Measurements from ENCODE around the gene KRTAP10-7.
"Not testable (repeated sequence)": the region's sequence is repeated elsewhere in the genome, so short reads cannot be mapped to it uniquely, and the experiment has no call there.

The KRTAP10-7 gene

DNA sequence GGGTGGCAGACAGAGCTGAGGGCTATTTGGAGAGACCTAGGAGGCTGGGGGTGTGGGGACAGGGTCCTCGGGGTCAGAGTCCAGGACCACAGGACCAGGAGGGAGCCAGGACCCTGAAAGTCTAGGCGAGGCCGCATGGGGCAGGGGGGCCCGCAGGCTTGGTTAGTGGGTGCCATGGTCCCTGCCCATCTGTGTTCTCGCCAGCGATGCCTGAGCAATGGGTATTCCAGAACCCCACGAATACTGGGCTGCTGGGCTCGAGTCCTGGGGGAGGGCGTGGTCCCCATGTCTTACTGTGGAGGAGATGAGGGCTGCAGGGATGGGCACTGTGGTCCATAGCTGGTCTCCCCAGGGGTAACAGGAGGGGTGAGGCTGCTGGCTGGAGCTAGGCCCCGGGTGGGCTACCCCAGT, 10.1 kb upstream of the KRTAP10-7 start:
- no peak overlapping the region for H3K4me2 ChIP-seq (ENCODE audit: low read depth, low read length, poor library complexity, severe bottlenecking)
- TF ChIP-seq, protein P1, sequence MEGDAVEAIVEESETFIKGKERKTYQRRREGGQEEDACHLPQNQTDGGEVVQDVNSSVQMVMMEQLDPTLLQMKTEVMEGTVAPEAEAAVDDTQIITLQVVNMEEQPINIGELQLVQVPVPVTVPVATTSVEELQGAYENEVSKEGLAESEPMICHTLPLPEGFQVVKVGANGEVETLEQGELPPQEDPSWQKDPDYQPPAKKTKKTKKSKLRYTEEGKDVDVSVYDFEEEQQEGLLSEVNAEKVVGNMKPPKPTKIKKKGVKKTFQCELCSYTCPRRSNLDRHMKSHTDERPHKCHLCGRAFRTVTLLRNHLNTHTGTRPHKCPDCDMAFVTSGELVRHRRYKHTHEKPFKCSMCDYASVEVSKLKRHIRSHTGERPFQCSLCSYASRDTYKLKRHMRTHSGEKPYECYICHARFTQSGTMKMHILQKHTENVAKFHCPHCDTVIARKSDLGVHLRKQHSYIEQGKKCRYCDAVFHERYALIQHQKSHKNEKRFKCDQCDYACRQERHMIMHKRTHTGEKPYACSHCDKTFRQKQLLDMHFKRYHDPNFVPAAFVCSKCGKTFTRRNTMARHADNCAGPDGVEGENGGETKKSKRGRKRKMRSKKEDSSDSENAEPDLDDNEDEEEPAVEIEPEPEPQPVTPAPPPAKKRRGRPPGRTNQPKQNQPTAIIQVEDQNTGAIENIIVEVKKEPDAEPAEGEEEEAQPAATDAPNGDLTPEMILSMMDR (IDR thresholded peaks at IDR 0.05; ENCODE audit: insufficient read depth, low read length, poor library complexity, severe bottlenecking) = no peak
- TF ChIP-seq EZH2phosphoT487 (conservative IDR thresholded peaks at IDR 0.05; ENCODE audit: low read length) = no peak
- no peak overlapping the region for H2AFZ ChIP-seq (ENCODE audit: low read depth, low read length, severe bottlenecking)
- H3K9me3 ChIP-seq (ENCODE audit: insufficient read depth, low read length) = no peaks in the 10 kb centered on the region
- H3F3A ChIP-seq (ENCODE audit: insufficient read depth) = no peaks in the 10 kb centered on the region
- no peaks in the 10 kb centered on the region for H4K20me1 ChIP-seq (ENCODE audit: low read depth, low read length)
- H3K79me2 ChIP-seq (ENCODE audit: insufficient read depth, low read length) = no peaks in the 10 kb centered on the region
- no peaks in the 10 kb centered on the region for H3K36me3 ChIP-seq (ENCODE audit: low read length)
- H3K9ac ChIP-seq (ENCODE audit: low read length) = no peak overlapping the region
- no peak overlapping the region for H3K27ac ChIP-seq (ENCODE audit: low read depth, low read length)
- no peaks in the 10 kb centered on the region for H3K27me3 ChIP-seq (ENCODE audit: low read length)
- H3K9me2 ChIP-seq (replicated peaks; ENCODE audit: insufficient read depth, low read length) = no peaks in the 10 kb centered on the region
- H3K4me3 ChIP-seq (ENCODE audit: insufficient read depth, low read length, poor library complexity, severe bottlenecking) = no peak overlapping the region

DNA sequence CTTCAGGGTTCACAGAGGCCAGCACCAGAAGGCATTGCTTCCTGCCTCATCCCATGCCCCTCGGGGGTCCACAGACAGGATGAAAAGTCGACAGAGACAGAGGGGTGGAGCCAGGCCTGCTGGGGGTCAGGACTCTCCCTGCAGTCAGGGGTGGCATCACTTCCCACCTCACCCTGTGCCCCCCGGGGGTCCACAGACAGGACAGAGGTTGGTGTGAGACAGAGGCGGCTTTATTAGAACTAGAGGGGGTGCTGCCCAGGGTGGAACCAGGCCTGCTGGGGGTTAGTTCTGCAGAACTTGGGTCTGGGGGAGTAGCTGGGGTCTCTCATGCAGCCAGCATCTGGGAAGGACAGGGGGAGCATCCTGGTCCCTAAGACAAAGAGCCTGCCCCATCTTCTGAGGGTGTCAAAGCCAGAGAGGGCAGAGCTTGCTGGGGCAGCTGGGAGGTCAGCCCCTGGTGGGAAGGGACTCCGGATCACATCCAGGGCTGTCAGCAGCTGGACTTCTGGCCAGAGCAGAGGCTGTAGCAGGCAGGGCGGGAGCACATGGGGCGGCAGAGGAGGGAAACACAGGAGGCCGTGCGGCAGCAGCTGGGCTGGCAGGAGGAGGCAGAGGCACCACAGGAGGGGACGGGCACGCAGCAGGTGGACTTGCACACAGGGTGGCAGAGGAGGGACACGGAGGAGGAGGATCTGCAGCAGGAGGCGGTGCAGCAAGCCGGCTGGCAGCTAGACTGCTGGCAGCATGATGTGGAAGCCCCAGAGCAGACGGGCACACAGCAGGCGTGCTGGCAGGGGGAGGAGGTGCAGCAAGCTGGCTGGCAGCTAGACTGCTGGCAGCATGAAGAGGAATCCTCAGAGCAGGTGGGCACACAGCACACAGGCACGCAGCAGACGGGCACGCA, 9.2 kb upstream of the KRTAP10-7 start:
- not testable (repeated sequence) for H3K27me3 ChIP-seq (ENCODE audit: low read length); H3K9me2 ChIP-seq (replicated peaks; ENCODE audit: insufficient read depth, low read length); H3F3A ChIP-seq (ENCODE audit: insufficient read depth); H3K9ac ChIP-seq (ENCODE audit: low read length); H3K27ac ChIP-seq (ENCODE audit: low read depth, low read length); H3K4me3 ChIP-seq (ENCODE audit: insufficient read depth, low read length, poor library complexity, severe bottlenecking); H3K36me3 ChIP-seq (ENCODE audit: low read length); H4K20me1 ChIP-seq (ENCODE audit: low read depth, low read length); H3K9me3 ChIP-seq (ENCODE audit: insufficient read depth, low read length); H2AFZ ChIP-seq (ENCODE audit: low read depth, low read length, severe bottlenecking); H3K79me2 ChIP-seq (ENCODE audit: insufficient read depth, low read length); H3K4me2 ChIP-seq (ENCODE audit: low read depth, low read length, poor library complexity, severe bottlenecking)

DNA sequence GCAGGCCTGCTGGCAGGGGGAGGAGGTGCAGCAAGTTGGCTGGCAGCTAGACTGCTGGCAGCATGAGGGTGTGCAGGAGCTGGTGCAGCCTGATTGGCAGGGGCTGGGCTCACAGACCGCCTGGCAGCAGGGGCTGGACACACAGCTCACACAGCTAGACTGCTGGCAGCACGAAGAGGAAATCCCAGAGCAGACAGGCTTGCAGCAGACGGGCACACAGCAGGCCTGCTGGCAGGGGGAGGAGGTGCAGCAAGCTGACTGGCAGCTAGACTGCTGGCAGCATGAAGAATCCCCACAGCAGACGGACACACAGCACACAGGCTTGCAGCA, 8.6 kb upstream of the KRTAP10-7 start:
- not testable (repeated sequence) for H4K20me1 ChIP-seq (ENCODE audit: low read depth, low read length); H3K4me3 ChIP-seq (ENCODE audit: insufficient read depth, low read length, poor library complexity, severe bottlenecking); H3K27me3 ChIP-seq (ENCODE audit: low read length); H3K27ac ChIP-seq (ENCODE audit: low read depth, low read length); H2AFZ ChIP-seq (ENCODE audit: low read depth, low read length, severe bottlenecking); H3K9me3 ChIP-seq (ENCODE audit: insufficient read depth, low read length); H3K4me2 ChIP-seq (ENCODE audit: low read depth, low read length, poor library complexity, severe bottlenecking); H3F3A ChIP-seq (ENCODE audit: insufficient read depth); H3K79me2 ChIP-seq (ENCODE audit: insufficient read depth, low read length); H3K9me2 ChIP-seq (replicated peaks; ENCODE audit: insufficient read depth, low read length); H3K36me3 ChIP-seq (ENCODE audit: low read length); H3K9ac ChIP-seq (ENCODE audit: low read length)

DNA sequence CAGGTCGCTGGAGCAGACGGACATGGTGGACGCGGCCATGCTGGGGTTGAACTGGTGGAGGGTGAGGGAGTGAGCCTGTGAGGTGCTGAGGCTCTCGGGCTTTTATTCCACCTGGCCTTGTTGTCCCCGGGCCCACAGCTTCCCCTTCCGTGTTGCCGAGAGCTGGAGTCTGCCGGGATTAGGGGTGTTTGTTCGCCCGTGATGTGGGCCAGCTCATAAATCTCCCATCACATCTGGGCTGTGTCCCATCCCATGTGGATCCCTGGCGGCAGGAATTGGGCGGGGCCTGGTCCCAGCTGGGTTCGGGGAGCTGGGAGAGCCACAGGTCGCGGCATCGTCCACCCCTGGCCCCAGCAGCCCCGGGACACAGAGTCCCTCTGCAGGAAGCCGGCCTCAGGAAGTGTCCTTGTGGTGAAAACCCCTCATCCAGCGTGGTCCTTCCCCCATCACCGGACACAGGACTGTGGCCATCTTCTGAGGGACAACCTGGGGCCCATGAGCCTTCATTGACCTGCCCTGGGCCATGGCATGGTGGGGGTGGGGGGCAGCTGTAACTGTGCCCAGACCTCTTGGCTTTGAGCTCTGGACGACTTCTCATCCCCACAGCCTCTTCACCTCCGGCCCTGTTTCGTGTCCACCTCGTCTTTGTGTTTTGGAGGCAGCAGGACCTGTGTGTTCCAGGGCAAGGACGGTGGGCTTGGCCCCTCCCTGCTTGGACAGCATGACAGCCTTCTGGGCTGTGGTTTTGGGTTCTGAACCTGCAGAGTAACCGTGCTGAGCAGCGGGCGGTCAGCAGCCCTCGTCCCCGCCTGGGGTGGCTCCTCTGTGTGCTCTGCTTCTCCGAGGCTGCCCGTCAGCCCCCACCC, 7.7 kb upstream of the KRTAP10-7 start, which contains the start of gene KRTAP10-6:
TSS of gene KRTAP10-6 (minus strand) at position 60 of the 866 bp plus-strand sequence. CDS start at position 39, 21 bp downstream.
- Histone ChIP-seq H3K9ac (ENCODE audit: low read length) (no peak within 1 kb of the TSS), H3F3A (ENCODE audit: insufficient read depth) (no peaks in the 10 kb centered on the region), H3K27me3 (ENCODE audit: low read length) (no peaks in the 10 kb centered on the region), H3K9me3 (ENCODE audit: insufficient read depth, low read length) (no peaks in the 10 kb centered on the region), H3K9me2 (replicated peaks; ENCODE audit: insufficient read depth, low read length) (no peaks in the 10 kb centered on the region), H2AFZ (ENCODE audit: low read depth, low read length, severe bottlenecking) (no peak within 1 kb of the TSS), H3K36me3 (ENCODE audit: low read length) (no peaks in the 10 kb centered on the region), H3K4me2 (ENCODE audit: low read depth, low read length, poor library complexity, severe bottlenecking) (no peak within 1 kb of the TSS), H3K4me3 (ENCODE audit: insufficient read depth, low read length, poor library complexity, severe bottlenecking) (no peak within 1 kb of the TSS), H3K79me2 (ENCODE audit: insufficient read depth, low read length) (no peaks in the 10 kb centered on the region), H4K20me1 (ENCODE audit: low read depth, low read length) (no peaks in the 10 kb centered on the region), H3K27ac (ENCODE audit: low read depth, low read length) (no peak within 1 kb of the TSS)
- TF ChIP-seq EZH2phosphoT487 (conservative IDR thresholded peaks at IDR 0.05; ENCODE audit: low read length) = no peak
- TF ChIP-seq, protein P1 (IDR thresholded peaks at IDR 0.05; ENCODE audit: insufficient read depth, low read length, poor library complexity, severe bottlenecking) = no peak
